DMS153 (cell line): Measurements from ENCODE around the gene WDR70.
"Not testable (repeated sequence)": the region's sequence is repeated elsewhere in the genome, so short reads cannot be mapped to it uniquely, and the experiment has no call there.

Experiments used
- DNase-seq: peaks from one replicate; lab custom pipeline; 2025; lab: John Stamatoyannopoulos, UW

Gene WDR70

DNA sequence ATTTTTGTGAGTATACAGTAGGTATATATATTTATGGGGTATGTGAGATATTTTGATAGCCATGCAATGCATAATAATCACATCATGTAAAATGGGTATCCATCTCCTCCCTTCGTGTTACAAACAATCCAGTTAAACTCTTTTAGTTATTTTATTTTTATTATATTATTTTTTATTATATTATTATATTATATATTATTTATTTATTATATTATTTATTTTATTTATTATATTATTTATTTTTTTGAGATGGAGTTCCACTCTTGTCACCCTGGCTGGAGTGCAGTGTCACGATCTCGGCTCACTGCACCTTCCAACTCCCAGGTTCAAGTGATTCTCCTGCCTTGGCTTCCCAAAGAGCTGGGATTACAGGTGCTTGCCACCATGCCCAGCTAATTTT is 138.6 kb downstream of the WDR70 start:
- no peak for DNase-seq

- DNase-seq: not testable (repeated sequence)
Observed at GRCh38 chr5:37518356-37518755, 139.2 kb downstream of the WDR70 start.

- no peak for DNase-seq
Observed at GRCh38 chr5:37519304-37519703, 140.2 kb downstream of the WDR70 start.

- DNase-seq: no peak
Observed at GRCh38 chr5:37519807-37520206, 140.7 kb downstream of the WDR70 start.

- no peak for DNase-seq
Observed at GRCh38 chr5:37520811-37521210, 141.7 kb downstream of the WDR70 start.

GRCh38 chr5:37532976-37533740 is 154.0 kb downstream of the WDR70 start:
- DNase-seq: no peak

DNA sequence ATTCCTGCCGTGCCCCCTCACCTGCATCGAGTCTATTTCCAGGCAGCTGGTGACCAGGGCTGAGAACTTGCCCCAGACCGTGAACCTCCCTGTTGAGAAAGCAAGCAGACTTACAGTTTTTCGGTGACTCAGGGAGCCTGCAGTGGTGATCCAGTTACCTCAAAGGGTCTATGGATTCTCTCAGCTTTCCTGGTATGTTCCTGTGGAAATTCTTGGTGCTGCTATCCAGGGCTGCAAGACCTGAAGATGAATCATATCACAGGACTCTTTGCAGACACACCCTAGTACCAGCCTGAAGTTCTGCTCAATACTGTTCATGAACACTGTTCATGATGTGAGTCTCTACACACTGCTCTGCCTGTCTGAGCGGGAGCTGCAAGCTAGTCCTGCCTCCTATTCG is 154.7 kb downstream of the WDR70 start:
- no peak for DNase-seq

GRCh38 chr5:37539459-37539858 is 160.3 kb downstream of the WDR70 start:
- DNase-seq: no peak

DNA sequence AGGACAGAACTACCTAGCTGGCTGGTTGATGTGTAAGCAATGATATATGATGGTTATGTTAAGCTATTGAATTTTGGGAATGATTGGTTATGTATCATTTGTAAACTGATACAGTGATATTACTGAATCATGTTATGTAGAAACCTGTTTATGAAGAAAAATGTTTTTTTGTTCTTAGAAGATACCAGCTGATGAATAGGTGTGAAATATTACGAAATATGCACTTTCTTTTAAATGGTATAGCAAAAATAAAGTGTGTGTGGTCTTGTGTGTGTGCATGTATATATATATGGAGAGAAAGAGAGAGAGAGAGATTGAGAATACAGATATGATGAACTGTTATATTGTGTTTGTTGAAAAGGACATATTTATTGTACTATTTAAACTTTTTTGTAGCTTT is 164.1 kb downstream of the WDR70 start:
- no peak for DNase-seq

DNA sequence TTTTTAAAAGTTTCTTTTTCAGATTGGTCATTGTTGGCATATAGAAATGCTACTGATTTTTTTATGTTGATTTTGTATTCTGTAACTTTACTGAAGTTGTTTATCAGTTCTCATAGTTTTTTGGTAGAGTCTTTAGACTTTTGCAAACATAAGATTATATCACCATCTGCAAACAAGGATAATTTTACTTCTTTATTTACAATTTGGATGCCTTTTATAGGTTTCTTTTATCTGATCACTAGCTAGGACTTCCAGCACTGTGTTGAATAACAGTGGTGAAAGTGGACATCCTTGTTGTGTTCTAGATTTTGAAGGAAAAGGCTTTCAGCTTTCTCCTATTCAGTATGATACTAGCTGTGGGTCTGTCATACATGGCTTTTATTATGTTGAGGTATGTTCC is 170.3 kb downstream of the WDR70 start:
- DNase-seq: no peak

DNA sequence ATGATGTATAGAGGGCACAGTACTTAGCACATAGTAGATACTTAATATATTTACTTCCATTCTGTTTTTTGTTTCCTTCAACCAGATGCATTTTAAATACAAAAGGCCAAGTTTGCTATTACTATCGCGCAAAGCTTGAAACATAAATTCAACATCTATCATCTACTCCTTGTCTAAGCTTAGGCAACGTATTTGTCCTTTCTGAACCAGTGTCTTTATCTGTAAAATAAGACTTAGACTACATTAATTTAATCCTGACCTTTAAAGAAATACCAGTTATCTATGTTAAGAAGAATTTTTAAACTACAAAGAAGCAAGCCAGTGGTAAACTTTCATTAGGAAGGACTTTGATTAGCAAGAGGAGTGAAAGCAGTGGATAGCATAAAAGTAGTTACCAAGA is 173.0 kb downstream of the WDR70 start:
- no peak for DNase-seq

DNA sequence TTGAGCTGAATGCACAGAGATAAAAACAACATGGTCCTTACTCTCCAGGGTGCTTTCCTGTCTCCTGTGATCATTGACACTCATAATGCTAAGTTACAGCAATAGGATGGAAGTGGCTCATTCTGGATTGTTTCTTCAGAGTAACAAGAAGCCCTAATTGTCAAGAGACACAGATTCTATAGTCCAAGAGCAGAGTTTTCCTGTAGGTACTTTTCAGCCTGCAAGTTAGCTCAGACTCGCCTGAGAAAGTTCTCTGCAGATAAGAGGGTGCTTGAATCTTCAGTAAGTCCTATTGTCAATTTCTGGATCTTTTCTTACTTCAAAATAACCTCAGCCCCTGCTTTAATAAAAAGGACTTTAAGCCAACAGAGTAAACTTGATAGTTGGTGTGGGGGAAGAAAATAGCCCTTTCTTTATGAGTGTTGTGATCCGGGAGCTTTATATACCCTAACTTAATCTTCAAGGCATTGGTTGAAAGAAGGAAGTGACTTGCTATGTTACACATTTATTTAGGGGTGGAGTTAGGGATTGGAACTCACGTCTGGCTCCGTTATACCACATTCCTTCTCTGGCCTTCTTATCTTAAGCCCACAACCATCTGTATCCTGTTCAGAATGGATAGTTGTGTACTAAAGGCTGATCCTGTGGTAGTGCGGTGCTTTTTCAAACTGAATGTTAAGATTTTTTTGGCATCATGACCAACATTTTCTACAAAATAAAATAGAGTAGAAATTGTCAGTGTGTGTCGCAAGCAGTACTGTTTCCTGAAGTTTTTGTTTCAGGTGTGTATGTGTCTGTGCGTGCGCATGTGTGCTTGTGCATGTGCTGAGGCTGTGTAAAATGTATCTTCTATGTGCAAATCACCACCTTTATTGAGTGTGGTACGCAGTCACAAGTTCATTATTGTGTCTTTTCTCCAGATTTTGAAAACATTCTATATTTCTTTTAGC is 173.9 kb downstream of the WDR70 start:
- DNase-seq: no peak

GRCh38 chr5:37553720-37554404 is 174.7 kb downstream of the WDR70 start:
- no peak for DNase-seq

DNA sequence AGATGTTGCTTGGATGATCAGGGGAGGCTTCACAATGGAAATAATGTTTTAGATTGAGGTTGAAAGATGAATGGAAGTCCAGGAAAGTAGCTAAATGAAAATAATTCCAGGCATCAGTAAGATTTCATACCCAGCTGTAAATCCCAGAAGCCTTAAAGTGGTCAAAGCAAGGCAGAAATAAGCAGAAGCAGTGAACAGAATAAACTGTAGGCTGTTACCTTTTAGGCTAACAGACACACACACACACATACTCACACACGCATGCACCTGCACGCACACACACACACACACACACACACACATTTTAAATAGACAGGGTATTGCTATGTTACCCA is 175.3 kb downstream of the WDR70 start:
- DNase-seq: no peak

- DNase-seq: no peak
Observed at GRCh38 chr5:37554938-37555337, 175.8 kb downstream of the WDR70 start.

- no peak for DNase-seq
Observed at GRCh38 chr5:37557734-37558293, 178.7 kb downstream of the WDR70 start.

DNA sequence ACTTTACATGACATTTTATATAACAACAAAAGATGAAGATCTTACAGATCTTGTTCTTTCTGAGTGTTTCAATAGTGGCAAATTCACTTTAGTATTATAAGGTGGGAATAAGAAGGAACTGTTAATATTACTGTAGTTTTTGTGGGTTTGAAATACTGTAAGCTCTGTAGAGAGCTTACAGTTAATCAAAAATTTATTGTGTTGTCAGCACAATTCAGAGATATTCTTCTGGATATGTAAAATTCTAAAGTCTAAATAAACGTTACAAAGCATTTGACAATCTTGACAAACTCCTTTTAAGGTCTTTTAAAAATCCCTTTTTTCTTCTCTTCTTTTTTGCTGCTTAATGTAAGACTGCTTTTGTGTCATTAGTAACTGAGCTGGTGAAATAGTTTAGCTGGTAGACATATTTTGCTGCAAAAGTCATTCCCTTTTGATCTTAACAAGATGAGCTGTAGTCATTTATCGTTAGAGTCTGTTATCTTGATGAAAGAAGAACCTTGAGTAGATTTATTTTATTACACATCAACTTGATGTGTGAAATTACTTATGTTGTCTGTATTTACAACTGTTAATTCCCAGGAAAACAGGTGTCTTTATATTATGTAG is 186.0 kb downstream of the WDR70 start:
- DNase-seq: no peak

GRCh38 chr5:37567566-37567965 is 188.4 kb downstream of the WDR70 start:
- DNase-seq: no peak

- no peak for DNase-seq
Observed at GRCh38 chr5:37568018-37568753, 189.1 kb downstream of the WDR70 start.

GRCh38 chr5:37568893-37569292 is 189.8 kb downstream of the WDR70 start:
- DNase-seq: no peak

GRCh38 chr5:37569466-37569865 is 190.3 kb downstream of the WDR70 start:
- DNase-seq: no peak
